Measurements from ENCODE around the gene MEGF11. TPM values are rescaled to one million over a fixed set of nuclear protein-coding genes. Genes with fewer than 3 reads are reported as not detected.

MEGF11 gene
- total RNA-seq, 6 experiments from 2014 or later = not detected

- 53% methylated on average over 3 of the region's 3 CpGs for WGBS (ENCODE audit: insufficient coverage, low coverage, low lambda C conversion rate, missing lambda C conversion rate)
- H3K4me1 ChIP-seq = peaks cover 0 to 6% (median 0%) of the 10 kb centered on the region in 4 donors
- no peak overlapping the region for H3K4me3 ChIP-seq
- intact Hi-C loops (cut with DNase I) = no loop called here
- H3K27ac ChIP-seq = no peak overlapping the region
- no peaks in the 10 kb centered on the region for H3K9me3 ChIP-seq
- H3K36me3 ChIP-seq = no peaks in the 10 kb centered on the region
- ATAC-seq (no peak), DNase-seq (no peak)
- H3K27me3 ChIP-seq = no peaks in the 10 kb centered on the region
- TF ChIP-seq POLR2A (IDR thresholded peaks at IDR 0.05) (no peak), CTCF (IDR thresholded peaks at IDR 0.05) (no peak)
Measured at GRCh38 chr15:65944404-65944803, 309.1 kb downstream of the MEGF11 start.

GRCh38 chr15:65942436-65942835 lies 311.1 kb downstream of the MEGF11 start:
- intact Hi-C loops (cut with DNase I) = no loop called here
- ATAC-seq (no peak), DNase-seq (no peak)
- no peak for TF ChIP-seq CTCF (IDR thresholded peaks at IDR 0.05)
- no peak for TF ChIP-seq POLR2A (IDR thresholded peaks at IDR 0.05)
- Histone ChIP-seq H3K9me3 (no peaks in the 10 kb centered on the region), H3K27me3 (no peaks in the 10 kb centered on the region), H3K4me1 (peaks cover 0 to 4% (median 0%) of the 10 kb centered on the region in 4 donors), H3K36me3 (no peaks in the 10 kb centered on the region), H3K4me3 (no peak overlapping the region), H3K27ac (no peak overlapping the region)
- WGBS (ENCODE audit: insufficient coverage, low coverage, low lambda C conversion rate, missing lambda C conversion rate) = 80% methylated on average over 3 of the region's 4 CpGs

DNA sequence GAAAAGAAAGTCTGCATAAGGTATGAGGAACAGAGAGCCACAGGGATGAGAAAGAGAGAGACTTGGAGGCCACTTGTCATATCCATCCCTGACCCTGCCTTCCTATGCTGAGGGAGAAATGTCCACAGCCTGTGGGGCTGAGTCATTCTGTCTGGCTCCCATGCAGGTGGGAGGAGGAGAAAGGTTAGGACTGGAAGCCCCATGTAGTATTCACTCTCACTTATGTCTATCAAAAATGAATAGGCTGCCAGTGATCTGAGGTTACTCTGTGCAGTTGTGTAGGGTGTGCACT lies 313.0 kb downstream of the MEGF11 start:
- H3K27ac ChIP-seq = no peak overlapping the region
- intact Hi-C loops (cut with DNase I) = no loop called here
- TF ChIP-seq CTCF (IDR thresholded peaks at IDR 0.05) = no peak
- no peak for TF ChIP-seq POLR2A (IDR thresholded peaks at IDR 0.05)

GRCh38 chr15:65939901-65940617 lies 313.5 kb downstream of the MEGF11 start:
- Histone ChIP-seq H3K36me3 (no peaks in the 10 kb centered on the region), H3K9me3 (no peaks in the 10 kb centered on the region), H3K4me1 (peaks cover 0 to 4% (median 0%) of the 10 kb centered on the region in 4 donors), H3K27ac (no peak overlapping the region), H3K4me3 (no peak overlapping the region), H3K27me3 (no peaks in the 10 kb centered on the region)
- peak in 1 of 4 donors; percentile 49 for ATAC-seq
- intact Hi-C loops (cut with DNase I) = no loop called here
- 53% methylated on average over 6 of the region's 10 CpGs for WGBS (ENCODE audit: insufficient coverage, low coverage, low lambda C conversion rate, missing lambda C conversion rate)
- no peak for DNase-seq
- TF ChIP-seq POLR2A (IDR thresholded peaks at IDR 0.05) (no peak), CTCF (IDR thresholded peaks at IDR 0.05) (no peak)

More for the DNA sequence above, 313.0 kb downstream of the MEGF11 start:
- ATAC-seq (peak in 2 of 4 donors; percentile 52 to 71), DNase-seq (no peak)
- peaks cover 0 to 4% (median 0%) of the 10 kb centered on the region in 4 donors for H3K4me1 ChIP-seq
- no peaks in the 10 kb centered on the region for H3K36me3 ChIP-seq
- no peaks in the 10 kb centered on the region for H3K27me3 ChIP-seq
- H3K4me3 ChIP-seq = no peak overlapping the region
- no peaks in the 10 kb centered on the region for H3K9me3 ChIP-seq

Data from right lobe of liver (tissue), 6 donors.